GM19328 (cell line): ENCODE measurements around the gene EVI2B.
"Not testable (repeated sequence)": the region's sequence is repeated elsewhere in the genome, so short reads cannot be mapped to it uniquely, and the experiment has no call there.

Source experiments
- ATAC-seq: cut with Tn5 transposase; IDR thresholded peaks from one replicate; pipeline ENCODE4 v1.9.1; 2021; ENCODE audit warnings: mild to moderate bottlenecking, moderate library complexity; ENCODE audit not compliant: unreplicated experiment

Gene EVI2B

DNA sequence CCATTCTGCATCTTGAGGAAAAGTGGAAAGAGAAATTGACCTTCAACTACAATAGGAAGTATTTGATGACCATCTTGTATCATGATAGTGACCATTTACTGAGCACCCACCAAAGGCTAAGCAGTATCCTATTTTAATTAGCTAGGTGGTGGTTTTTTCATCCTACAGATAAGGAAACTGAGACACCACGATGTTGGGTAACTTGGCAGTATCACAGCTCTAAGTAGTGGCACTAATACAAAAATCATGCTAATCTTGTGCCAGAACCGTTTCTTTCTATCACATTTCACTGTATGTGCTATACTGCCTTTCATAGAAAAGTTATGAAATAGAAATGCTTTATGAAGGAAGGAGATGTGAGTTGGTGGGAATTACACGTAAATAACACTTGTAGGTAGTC is 2.3 kb downstream of the EVI2B start:
- ATAC-seq, result no peak

DNA sequence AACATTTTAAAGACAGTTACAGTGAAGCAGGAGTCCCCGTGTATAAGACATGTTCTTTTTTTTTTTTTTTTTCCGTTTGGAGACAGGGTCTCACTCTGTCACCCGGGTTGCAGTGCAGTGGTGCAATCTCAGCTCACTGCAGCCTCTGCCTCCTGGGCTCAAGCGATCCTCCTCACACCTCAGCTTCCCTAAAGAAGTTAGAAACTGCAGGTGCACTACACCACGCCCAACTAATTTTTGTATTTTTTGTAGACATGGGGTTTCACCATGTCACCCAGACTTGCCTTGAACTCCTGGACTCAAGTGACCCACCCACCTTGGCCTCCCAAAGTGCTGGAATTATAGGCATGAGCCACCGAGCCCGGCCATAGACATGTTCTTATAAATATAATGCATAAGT is 3.0 kb downstream of the EVI2B start:
- no peak for ATAC-seq

DNA sequence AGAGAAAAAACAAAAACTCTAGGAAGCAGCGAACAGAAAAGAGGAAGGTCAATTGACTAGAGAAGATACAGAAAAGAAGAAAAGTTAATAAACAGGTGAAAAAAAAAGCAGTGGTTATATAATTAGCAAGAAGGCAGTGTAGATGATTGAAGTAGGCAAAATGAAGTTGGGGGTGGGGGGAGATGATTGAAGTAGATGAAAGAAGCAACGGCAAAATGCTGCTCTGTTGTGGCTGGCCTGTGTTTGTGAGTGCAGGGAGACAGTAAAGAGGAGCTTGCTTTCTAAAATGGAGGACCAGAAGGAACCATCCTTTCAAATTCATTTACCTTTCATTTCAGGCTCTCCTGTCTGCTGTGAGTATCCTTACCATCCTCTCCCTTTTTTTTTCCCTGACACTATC is 3.6 kb downstream of the EVI2B start:
- ATAC-seq, result no peak

DNA sequence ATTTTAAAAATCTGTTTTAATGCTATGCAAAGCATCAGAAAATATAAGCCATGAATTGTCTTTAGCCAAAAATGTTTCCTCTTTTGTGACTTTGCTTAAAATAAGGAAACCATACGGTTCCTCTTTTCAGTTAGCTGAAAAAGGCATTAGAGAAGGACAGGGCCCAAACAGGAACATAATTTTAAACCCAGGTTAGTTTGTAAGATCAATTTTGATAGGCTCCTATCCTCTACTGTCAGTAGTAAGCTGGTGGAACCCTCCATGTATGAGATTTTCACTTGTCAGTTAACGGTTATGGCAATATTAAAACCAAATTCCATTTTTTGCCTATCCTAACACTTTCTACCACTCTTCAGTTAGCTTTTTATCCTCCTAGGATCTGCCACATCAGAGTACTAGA is 4.3 kb downstream of the EVI2B start:
- ATAC-seq, result no peak

DNA sequence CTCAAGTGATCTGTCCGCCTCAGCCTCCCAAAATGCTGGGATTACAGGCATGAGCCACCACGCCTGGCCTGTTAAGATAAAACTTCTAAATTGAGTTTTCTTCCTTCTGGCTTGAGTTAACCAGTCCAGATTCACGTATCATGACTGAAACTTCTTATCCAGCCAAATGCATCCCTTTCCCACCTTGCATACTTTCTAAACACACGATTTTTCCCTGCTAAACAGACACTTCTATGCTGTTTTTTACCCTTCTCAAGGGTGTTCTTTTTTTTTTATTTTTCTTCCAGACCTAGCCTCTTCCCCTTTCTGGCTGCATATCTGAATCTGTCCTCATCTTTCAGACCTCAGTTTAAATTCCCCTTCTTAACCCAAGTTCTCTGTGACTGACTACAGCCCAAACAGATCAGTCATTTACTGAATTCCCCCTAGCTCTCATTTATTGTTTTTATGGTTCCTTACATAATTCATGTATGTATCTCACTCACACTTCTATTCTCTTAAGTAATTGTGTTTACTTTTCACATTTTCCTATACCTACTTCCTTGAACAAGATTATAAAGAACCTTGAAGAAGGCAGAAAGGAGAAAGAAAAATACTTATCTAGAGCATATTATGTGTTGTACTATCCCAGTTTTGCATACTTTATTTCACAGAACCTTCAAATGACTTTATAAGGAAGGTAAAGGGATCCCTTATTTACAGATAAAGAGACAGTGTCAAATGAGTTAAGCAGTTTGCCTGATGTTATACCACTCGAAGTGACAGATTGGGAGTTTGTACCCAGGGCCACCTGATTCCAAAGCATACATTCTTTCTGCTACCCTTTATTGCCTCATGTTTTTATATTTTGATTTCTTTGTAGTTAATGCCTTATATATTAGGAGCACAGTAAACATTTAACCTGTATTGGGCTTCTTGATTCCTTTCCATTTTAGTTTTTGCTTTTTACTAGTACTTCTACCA is 5.2 kb downstream of the EVI2B start:
- ATAC-seq, result no peak

DNA sequence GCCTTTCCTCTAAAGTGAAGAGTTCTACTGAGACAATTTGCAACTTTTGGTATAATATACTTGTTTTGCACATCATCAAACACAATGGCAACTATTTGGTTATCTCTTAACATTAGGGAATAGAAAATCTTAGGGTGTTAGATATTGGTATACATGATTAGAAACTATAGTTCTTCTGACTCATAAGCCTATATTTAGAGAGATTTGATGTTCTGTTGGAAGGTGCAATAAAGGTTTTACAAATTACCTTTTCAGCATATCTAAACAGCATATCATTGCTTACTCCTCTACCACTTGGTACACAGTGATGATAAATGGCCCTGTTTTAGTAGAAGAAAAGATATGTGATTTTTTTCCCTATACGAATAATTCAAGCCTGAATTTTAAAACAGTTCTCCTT is 6.2 kb downstream of the EVI2B start:
- ATAC-seq, result no peak

DNA sequence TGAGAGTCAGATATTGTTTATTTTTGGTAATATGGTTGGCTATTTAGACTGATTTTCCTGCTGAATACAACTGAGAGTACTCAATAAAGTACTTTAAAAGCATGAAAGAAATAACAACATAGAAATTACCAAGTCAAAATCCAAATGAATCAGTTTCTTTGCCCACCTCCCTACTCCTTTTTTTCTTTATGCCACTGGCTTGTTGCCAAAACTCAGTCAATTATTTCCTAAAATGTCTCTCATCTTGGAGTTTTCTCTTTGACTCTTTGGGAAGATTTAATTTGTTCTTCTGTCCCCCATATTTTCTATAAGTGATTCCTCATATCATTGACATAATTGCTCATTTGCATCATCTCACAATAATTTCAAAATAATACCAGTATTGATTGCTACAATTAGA is 14.2 kb downstream of the EVI2B start:
- ATAC-seq, result no peak

DNA sequence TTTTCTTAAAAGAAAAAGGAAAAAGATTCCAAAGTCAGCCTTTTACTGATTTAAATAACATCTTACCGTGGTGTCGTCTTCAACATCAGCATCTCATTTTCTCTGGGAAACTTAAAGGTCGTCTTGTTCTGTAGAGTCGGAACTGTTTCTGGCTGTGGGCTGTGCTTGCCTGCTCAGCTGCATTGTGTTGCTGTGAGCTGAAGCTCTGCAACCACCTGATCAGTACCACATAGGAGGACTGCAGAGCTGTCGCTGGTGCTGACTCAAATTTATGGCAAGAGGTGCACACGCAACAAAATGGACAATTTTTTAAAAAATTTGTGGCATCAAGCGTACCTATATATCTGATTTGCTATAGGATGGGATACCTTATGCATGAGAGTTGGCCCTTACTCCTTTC is 16.8 kb downstream of the EVI2B start, which contains the start of gene OMG:
OMG (minus strand) TSS at position 150 of the 400 bp plus-strand sequence. CDS start 908 bp downstream, outside the sequence.
- no peak for ATAC-seq

DNA sequence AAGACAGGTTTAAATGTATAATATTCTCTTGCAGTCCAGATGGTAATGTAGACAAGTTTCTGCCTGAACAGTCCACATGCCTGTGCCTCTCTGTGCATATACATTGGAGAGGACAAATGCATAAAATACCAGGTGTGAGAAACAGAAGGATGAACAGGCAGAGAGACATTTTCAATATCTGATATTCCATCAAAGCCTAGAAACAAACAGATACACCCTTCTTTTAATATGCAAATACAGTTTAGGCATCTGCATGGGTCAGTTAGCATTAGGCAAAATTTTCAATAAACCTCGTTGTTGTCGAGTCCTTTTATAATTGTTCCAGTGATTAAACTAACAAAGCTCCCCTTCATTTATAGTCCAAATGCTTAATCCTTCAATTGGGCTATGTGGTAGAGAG is 17.7 kb downstream of the EVI2B start:
- ATAC-seq, result no peak

DNA sequence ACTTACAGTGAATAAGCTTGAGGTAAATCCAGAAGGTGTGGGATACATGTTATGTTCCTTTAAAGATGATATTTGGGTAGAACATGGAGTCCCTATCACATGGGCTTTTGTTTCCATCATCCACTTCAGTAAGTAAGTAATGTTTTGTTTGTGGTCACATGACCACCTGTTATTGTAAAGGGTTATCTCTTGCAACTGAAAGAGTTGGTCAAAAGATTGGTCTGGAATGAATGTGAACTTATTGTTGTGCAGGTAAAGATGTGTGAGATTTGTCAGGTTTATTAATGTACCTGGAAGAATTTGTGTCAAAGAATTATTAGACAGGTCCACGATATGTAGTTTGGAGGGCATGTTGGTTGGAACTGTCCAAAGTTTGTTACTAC is 18.4 kb downstream of the EVI2B start:
- ATAC-seq, result no peak

DNA sequence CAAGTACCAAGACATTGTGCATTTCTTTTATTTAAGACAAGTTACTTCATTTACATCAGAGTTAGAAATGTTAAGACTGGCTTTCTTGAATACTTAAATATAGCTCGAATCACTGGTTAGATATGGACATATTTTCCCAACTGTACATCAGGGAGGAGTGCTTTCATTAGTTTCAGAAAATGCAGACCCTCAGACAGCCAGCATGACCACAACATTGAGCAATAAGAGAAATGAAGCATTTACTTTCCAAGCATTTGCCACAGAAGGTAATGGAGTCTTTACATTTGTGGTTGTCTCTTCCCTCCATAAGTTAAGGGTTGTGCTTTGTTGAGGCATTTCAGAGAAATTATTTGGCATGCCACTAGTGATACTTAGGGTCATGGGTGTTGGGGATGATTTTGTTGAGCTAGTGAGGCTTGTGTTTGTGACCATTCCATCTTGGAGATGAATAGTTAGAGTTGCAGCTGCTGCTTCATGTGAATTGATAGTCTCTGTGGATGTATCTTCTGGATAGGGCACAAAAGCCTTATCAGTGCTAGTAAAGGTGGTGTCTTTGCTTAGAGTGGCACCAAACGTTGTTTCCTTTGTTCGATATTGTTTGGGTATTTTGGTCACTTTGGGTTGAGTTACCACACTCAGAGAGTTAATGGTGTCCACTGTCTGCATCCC is 18.9 kb downstream of the EVI2B start:
- ATAC-seq, result no peak

DNA sequence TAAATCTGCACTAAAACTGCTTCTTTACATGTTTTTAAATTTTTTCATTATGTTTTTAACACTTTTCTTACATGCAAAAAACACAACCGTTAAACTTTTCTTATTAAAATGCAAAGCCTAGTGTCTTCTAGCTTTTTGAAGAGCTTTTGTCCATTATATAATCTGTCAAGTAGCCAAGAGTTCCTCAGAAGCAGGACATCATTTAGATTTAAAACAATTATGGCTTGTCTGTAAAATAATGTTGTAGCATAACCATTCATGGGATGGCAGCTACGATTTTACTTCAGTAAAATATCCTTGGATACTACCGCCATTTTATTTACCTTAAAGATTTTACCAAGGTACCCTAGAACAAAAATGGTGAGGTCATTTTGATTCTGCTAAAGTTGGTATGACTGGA is 19.6 kb downstream of the EVI2B start:
- ATAC-seq, result no peak

DNA sequence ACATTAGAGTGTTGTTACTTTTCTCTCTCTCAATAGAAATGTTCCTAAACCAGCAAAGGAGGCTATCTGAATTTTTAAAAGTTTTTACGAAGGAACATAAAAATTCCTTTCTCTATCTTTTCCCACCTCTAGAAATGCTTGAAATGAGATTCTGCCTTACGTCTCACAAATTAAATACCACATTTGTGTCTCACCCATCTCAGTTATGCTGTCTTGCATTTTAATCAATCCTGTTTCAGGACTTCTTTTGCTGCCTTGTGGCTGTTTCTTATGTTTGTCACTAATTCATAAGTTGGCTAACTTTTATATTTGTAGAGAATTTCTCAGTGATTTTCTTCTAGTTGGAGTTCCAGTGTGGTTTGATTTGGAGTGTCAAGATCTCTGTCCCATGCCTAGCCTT is 20.3 kb downstream of the EVI2B start:
- ATAC-seq, result no peak

DNA sequence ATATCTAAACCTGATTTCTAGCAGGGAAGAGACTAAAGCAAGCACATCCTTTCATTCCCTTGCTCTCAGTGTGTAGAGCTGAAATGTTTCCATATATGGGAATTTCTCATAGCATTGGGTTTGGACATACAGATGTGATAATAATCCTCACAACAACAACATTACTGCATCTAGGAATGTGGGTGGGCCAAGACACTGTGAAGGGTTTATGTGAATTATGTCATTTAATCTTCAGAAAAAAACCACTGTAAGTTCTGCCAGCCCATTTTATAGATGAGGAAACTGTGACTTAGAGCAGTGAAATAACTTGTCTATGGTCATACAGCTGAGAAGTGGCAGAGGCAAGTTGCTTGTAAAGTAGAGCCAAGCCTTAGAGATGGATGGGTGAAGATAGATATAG is 22.0 kb downstream of the EVI2B start:
- no peak for ATAC-seq

DNA sequence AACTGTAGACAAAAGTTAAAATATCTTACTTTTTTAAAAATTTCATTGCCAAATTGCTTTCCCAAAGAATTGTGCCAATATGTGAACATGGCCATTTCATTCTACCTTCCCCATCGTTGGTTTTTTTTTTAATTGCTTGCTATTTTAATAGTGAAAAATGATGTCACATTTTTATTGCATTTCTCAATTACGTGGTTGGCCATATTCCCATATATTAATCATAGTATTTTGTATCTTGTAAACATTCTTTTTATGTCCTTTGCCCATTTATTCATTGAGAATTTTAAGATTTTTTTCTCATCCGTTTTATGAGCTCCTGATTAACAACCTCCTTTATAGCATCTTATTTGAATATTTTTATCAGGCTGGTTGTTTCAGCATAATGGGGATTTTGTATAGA is 24.1 kb downstream of the EVI2B start:
- no peak for ATAC-seq

DNA sequence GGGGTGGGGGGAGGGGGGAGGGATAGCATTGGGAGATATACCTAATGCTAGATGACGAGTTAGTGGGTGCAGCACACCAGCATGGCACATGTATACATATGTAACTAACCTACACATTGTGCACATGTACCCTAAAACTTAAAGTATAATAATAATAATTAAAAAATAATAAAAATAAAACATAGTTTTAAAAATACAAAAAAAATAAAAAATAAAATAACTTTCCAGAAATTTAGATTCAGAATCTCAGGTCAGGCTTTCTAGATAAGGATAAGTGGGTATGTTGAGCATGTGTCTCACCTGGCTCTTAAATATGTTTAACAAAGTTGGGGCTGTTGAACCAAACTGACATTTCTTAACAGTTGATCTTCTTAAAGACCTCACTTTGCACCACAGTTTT is 25.9 kb downstream of the EVI2B start:
- not testable (repeated sequence) for ATAC-seq

DNA sequence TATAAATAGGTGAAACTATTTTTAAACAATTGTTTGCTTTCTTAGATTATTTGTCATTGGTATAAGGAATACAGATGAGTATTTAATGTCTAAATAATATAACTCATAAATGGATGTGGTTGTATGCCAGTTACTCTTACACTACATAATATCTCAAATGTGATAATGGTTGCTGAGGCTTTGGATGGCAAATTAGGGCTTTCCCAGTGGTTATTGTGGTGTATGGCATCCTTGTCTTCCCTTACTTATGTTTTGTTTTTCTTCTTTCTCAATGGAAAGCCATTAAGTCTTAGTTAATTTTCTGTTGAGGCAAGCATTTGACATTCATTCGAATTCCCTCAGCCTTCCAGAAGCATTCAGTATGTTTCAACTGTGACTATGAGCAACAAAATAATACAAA is 27.3 kb downstream of the EVI2B start:
- no peak for ATAC-seq

DNA sequence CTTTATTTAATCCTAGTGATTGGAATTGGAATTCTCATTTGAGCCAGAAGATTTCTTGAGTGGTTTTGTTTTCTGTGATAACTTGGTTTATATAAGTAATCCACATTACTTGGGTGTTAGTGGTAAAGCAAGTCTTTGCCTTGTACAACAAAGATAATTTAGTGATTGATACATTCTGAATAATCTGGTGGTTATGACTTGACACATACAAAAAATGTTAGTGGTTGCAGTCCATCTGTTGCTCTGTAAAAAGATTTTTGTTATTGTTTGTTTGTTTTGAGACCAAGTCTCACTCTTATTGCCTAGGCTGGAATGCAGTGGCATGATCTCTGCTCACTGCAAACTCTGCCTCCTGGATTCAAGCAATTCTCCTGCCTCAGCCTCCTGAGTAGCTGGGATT is 30.0 kb downstream of the EVI2B start:
- no peak for ATAC-seq

DNA sequence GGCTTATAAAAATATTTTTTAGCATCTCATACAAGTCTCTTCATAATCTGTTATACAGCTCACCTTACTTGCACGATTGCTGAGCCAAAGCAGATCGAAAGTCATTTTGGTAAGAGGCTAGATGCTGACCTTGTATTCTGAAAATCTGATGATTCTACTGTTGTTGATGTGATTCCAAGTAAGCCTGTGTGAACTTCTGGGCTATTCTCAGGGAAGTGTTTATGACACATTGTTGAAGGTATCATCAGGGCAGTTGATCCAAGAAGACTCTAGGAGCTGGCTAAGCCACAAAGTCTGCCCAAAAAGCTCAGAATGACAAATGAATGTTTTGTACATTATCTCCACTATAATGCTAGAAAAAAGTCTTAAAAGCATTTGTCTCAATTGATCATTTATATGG is 32.8 kb downstream of the EVI2B start:
- ATAC-seq, result no peak

DNA sequence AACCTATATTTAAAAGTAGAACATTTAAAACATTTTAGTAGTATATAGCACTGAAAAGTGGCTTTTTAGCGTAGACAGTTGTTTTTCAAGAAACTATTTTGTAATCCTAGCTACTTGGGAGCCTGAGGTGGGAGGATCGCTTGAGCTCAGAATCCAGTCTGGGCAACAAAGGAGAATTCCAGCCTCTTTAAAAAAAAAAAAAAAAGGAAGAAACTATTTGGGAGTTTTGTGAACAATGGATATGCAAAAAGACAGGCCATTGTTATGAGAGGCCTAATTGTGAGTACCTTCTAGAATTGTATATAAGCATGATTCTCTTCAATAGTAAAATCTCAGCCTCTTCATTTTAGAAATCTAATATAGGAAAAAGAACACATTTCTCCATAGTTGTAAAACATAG is 34.5 kb downstream of the EVI2B start:
- no peak for ATAC-seq

DNA sequence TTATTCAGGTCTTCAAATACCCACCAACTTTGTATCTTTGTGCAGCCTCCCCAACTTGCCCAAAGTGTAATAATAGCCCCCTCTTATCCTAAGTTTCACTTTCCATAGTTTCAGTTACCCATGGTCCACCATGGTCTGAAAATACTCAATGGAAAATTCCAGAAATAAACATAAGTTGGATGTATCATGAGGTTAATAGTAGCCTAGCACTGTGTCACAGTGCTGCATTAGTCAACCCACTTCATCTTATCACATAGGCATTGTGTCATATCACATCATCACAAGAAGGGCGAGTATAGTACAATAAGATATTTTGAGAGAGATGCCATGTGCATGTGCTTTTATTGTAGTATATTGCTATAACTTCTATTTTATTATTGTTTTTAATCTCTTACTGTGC is 38.7 kb downstream of the EVI2B start:
- ATAC-seq, result no peak

DNA sequence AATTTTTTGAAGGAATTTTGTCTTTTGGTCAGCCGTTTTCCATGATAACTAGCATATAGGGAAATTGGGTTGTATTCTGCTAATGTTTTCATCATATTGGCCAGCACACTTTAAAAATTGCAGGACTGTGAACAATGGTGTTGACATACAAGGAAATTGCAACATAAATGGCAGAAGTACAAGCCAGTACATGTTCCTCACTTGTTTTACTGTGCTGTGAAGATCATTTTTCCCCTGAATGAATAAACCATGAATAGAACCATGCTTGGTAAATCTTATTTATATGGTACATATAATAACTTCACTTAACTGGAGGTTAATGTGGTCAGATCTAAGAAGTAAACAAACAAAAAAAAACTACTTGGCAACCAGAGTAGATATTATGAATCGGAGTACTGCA is 39.6 kb downstream of the EVI2B start:
- no peak for ATAC-seq
